CD4-positive, alpha-beta T cell (primary cell): Measurements from ENCODE around the gene COL5A1. TPM values are rescaled to one million over a fixed set of nuclear protein-coding genes. Genes with fewer than 3 reads are reported as not detected.

Experiments
- ATAC-seq: fragments of 200-7000 bp; cut with Tn5 transposase; one replicate; pipeline ENCODE4 v1.10.0; 2022; ENCODE audit warnings: mild to moderate bottlenecking; ENCODE audit not compliant: poor library complexity
- CTCF ChIA-PET: fragments of 350-600 bp; sonication (Branson Sonifier 250); formaldehyde crosslinking; loops from one replicate; lab custom pipeline; 2021; ENCODE audit warnings: antibody characterized with exemption, inconsistent platforms; lab: Charles Lee
- POLR2A ChIA-PET: fragments of 350-600 bp; sonication (Branson Sonifier 250); formaldehyde crosslinking; loops from one replicate; lab custom pipeline; 2021; ENCODE audit warnings: antibody characterized with exemption, inconsistent platforms; lab: Charles Lee
- DNase-seq, 14 experiments: peaks; one replicate each; pipeline ENCODE4 v3.0.0-alpha.2; 2013 to 2020; ENCODE audit warnings: mixed read lengths in 2 of 14
- H3K27ac ChIP-seq, 2 donors: one replicate each; pipeline versions ENCODE4 v1.5.1 to v1.7.0; 2013; ENCODE audit warnings: low read length in 2 of 2, low read depth in 1 of 2, mild to moderate bottlenecking in 1 of 2
- H3K27me3 ChIP-seq, 2 experiments: 1 replicate in 1 of 2; 2 replicates in 1 of 2; pipeline versions ENCODE4 v1.6.1 to v1.7.0; 2013; ENCODE audit warnings: low read length in 2 of 2, control low read depth in 1 of 2, mild to moderate bottlenecking in 1 of 2, moderate library complexity in 1 of 2; ENCODE audit not compliant: insufficient read depth in 2 of 2, control insufficient read depth in 1 of 2
- H3K36me3 ChIP-seq: one replicate; pipeline ENCODE4 v1.6.1; 2013; ENCODE audit warnings: low read length, control low read depth; ENCODE audit not compliant: insufficient read depth
- H3K4me1 ChIP-seq: one replicate; pipeline ENCODE4 v1.6.1; 2013; ENCODE audit warnings: low read length, control low read depth; ENCODE audit not compliant: insufficient read depth
- H3K4me3 ChIP-seq: one replicate; pipeline ENCODE4 v1.5.1; 2013; ENCODE audit warnings: mild to moderate bottlenecking, low read length, moderate library complexity
- H3K9me3 ChIP-seq, 2 experiments: 1 replicate in 1 of 2; 2 replicates in 1 of 2; pipeline versions ENCODE4 v1.6.1 to v1.7.0; 2013; ENCODE audit warnings: low read length in 2 of 2, mild to moderate bottlenecking in 2 of 2, control low read depth in 1 of 2, moderate library complexity in 1 of 2; ENCODE audit not compliant: control insufficient read depth in 1 of 2, insufficient read depth in 1 of 2
- H3K27ac Mint-ChIP-seq: one replicate; pipeline ENCODE4 v1.8.0; 2020; ENCODE audit warnings: mixed read lengths
- H3K27me3 Mint-ChIP-seq: one replicate; pipeline ENCODE4 v1.8.0; 2021; ENCODE audit warnings: mixed read lengths
- H3K36me3 Mint-ChIP-seq: one replicate; pipeline ENCODE4 v1.8.0; 2021; ENCODE audit warnings: low read depth, mixed read lengths
- H3K4me1 Mint-ChIP-seq: one replicate; pipeline ENCODE4 v1.8.0; 2021; ENCODE audit warnings: low read depth, mixed read lengths
- H3K4me3 Mint-ChIP-seq: one replicate; pipeline ENCODE4 v1.8.0; 2020; ENCODE audit warnings: mild to moderate bottlenecking, mixed read lengths
- H3K9me3 Mint-ChIP-seq: one replicate; pipeline ENCODE4 v1.8.0; 2020; ENCODE audit warnings: mixed read lengths
- CTCF ChIP-seq: fragments of 200-600 bp; IDR thresholded peaks from one replicate; pipeline ENCODE4 v1.8.0; 2022; ENCODE audit warnings: antibody characterized with exemption, mild to moderate bottlenecking
- intact Hi-C, 2 experiments: fragments of 100-400 bp; cut with DNase I in 1 of 2; cut with micrococcal nuclease in 1 of 2; formaldehyde crosslinking; loops; one replicate each; pipeline versions ENCODE4 v1.15.1 to v1.9.0; 2023 to 2025; cut with DNase I, micrococcal nuclease
- total RNA-seq, 174 experiments: library from RNA in 2 of 174; stranded (reverse) in 2 of 174; gene quantifications; one replicate each; pipeline ENCODE4 v1.2.3 and lab custom pipeline; 2021 to 2026

COL5A1 gene
- total RNA-seq, 2 experiments from 2014 or later, result 0.41 to 0.50 TPM

GRCh38 chr9:134847752-134848432 is 206.3 kb downstream of the COL5A1 start:
- Histone ChIP-seq H3K36me3 (no peaks in the 10 kb centered on the region), H3K4me3 (no peak overlapping the region), H3K4me1 (no peaks in the 10 kb centered on the region), H3K27ac (no peak overlapping the region), H3K27me3 (peaks cover 0 to 7% of the 10 kb centered on the region in 2 experiments), H3K9me3 (peaks cover 0 to 27% of the 10 kb centered on the region in 2 experiments)
- ATAC-seq (no peak), DNase-seq (no peak)
- TF ChIP-seq CTCF, result no peak
- no peaks in the 10 kb centered on the region for H3K36me3 Mint-ChIP-seq
- no peaks in the 10 kb centered on the region for H3K4me1 Mint-ChIP-seq
- H3K4me3 Mint-ChIP-seq, result no peak overlapping the region
- no peaks in the 10 kb centered on the region for H3K27me3 Mint-ChIP-seq
- intact Hi-C loops, result no loop called here
- CTCF ChIA-PET, result no interaction called here
- H3K9me3 Mint-ChIP-seq, result no peaks in the 10 kb centered on the region
- no peak overlapping the region for H3K27ac Mint-ChIP-seq
- POLR2A ChIA-PET, result no interaction called here

DNA sequence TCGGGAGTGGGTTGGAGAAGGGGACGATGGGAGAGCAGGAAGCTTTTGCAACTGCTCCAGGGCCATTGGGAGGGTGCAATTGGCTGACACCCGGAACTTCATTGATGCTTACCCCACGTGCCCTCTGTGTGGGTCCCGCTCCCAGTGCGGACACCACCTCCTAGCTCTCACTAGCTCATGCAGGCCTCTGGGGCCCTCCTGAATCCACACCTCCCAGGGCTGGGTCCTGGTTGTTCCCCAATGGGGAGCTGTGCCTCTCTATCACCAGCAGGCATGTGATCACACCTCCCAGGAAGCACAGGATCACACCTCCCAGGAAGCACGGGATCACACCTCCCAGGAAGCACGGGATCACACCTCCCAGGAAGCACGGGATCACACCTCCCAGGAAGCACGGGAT is 206.9 kb downstream of the COL5A1 start:
- no peak overlapping the region for H3K4me3 ChIP-seq
- Mint-ChIP-seq H3K9me3 (no peaks in the 10 kb centered on the region), H3K36me3 (no peaks in the 10 kb centered on the region), H3K27me3 (no peaks in the 10 kb centered on the region), H3K27ac (no peak overlapping the region), H3K4me3 (no peak overlapping the region), H3K4me1 (no peaks in the 10 kb centered on the region)
- ATAC-seq, result no peak
- no peak for TF ChIP-seq CTCF
- no peak for DNase-seq
- no peaks in the 10 kb centered on the region for H3K36me3 ChIP-seq
- no peak overlapping the region for H3K27ac ChIP-seq
- intact Hi-C loops, result no loop called here
- ChIA-PET POLR2A (no interaction called here), CTCF (no interaction called here)
- no peaks in the 10 kb centered on the region for H3K4me1 ChIP-seq
- H3K9me3 ChIP-seq, result peaks cover 0 to 32% of the 10 kb centered on the region in 2 experiments
- peaks cover 0 to 7% of the 10 kb centered on the region in 2 experiments for H3K27me3 ChIP-seq

DNA sequence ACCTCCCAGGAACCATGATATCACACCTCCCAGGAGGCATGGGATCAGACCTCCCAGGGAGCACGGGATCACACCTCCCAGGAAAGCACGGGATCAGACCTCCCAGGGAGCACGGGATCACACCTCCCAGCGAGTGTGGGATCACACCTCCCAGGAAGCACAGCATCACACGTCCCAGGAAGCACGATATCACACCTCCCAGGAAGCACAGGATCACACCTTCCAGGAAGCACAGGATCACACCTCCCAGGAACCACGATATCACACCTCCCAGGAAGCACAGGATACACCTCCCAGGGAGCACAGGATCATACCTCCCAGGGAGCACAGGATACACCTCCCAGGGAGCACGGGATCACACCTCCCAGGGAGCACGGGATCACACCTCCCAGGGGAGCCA is 209.0 kb downstream of the COL5A1 start:
- Mint-ChIP-seq H3K36me3 (no peaks in the 10 kb centered on the region), H3K27ac (no peak overlapping the region), H3K4me3 (no peak overlapping the region), H3K9me3 (no peaks in the 10 kb centered on the region), H3K27me3 (peaks cover 6% of the 10 kb centered on the region), H3K4me1 (no peaks in the 10 kb centered on the region)
- Histone ChIP-seq H3K27ac (no peak overlapping the region), H3K4me3 (no peak overlapping the region), H3K36me3 (no peaks in the 10 kb centered on the region), H3K9me3 (peaks cover 0 to 38% of the 10 kb centered on the region in 2 experiments), H3K4me1 (no peaks in the 10 kb centered on the region), H3K27me3 (peaks cover 0 to 13% of the 10 kb centered on the region in 2 experiments)
- POLR2A ChIA-PET, result no interaction called here
- intact Hi-C loops, result no loop called here
- TF ChIP-seq CTCF, result no peak
- DNase-seq, result no peak
- CTCF ChIA-PET, result no interaction called here
- no peak for ATAC-seq
